HTR-8/SVneo (cell line): ENCODE measurements around the gene CSPG5.

Experiments
- DNase-seq: peaks from one replicate; pipeline ENCODE4 v3.0.0; 2011; ENCODE audit warnings: low spot score, mixed read lengths; ENCODE audit not compliant: insufficient read length
- FAIRE-seq: peaks from 2 replicates; lab custom pipeline; 2011; peaks lifted over from hg19 to GRCh38; lab: Jason Lieb, UNC

Gene CSPG5

GRCh38 chr3:47578691-47579632 lies at the start of gene CSPG5:
TSS of gene CSPG5 (minus strand) at chr3:47578865. CDS start at chr3:47578693, 172 bp downstream.
- DNase-seq: no peak
- no peak for FAIRE-seq

DNA sequence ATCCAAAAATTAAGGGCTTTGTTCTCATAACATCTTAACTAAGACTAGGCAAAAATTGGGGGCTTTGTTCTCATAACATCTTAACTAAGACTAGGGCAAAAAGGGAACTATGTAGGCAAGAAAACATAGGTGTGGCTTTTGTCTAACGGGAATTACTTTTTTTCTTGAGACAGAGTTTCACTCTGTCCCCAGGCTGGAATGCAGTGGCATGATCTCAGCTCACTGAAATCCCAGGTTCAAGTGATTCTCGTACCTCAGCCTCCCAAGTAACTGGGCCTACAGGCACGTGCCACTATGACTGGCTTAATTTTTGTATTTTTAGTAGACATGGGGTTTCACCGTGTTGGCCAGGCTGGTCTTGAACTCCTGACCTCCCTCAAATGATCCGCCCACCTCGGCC lies 49.8 kb upstream of the CSPG5 start:
- no peak for DNase-seq
- FAIRE-seq: no peak

GRCh38 chr3:47622671-47623461 lies 44.2 kb upstream of the CSPG5 start:
- no peak for FAIRE-seq
- DNase-seq: no peak

DNA sequence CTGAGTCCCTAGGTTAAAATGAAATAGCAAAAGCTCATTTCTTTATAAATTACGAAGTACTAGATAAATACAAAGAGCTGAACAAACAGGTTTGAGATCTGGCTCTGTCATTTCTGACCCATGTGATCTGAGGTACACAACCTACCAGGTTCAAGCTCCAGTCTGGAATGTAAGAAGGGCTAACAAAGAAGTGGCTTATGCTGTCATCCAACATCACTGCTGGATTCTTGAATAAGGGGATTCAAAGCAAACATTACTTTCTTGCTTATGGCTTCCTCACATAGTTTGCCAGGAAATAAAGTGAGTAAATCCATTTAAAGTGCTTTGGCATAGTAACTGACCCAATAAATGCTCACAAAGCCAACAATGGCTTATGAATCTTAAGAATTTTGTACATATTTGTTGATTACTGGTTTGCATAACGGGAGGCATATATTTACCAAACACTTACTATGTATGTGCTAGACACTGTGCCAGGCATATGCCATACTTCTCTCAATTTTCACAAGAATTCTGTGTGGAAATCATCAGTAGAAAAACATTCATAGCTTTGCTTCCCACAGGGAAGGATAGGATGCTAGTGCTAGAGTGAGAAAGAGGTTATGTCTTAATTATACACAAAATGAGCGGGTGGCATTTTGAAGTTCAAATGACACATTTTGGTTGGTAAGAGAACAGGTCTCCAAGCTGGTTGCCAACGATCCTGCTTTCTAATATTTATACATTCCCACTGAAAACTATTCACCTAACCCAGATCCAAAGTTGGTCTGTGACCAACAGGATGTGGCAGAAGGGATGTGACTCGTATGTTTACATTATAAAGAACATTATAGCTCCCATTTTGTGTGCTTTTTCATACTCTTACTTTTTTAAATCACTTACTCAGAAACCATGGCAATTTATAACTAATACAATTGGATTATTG lies 38.7 kb upstream of the CSPG5 start:
- DNase-seq (no peak), FAIRE-seq (no peak)

- DNase-seq: no peak
Observed at GRCh38 chr3:47614788-47615187, 36.1 kb upstream of the CSPG5 start.

GRCh38 chr3:47613722-47614121 lies 35.1 kb upstream of the CSPG5 start:
- FAIRE-seq (no peak), DNase-seq (no peak)

More at GRCh38 chr3:47614788-47615187, 36.1 kb upstream of the CSPG5 start:
- FAIRE-seq: no peak

- DNase-seq (no peak), FAIRE-seq (no peak)
Observed at GRCh38 chr3:47612879-47613278, 34.2 kb upstream of the CSPG5 start.

- FAIRE-seq (no peak), DNase-seq (no peak)
Observed at GRCh38 chr3:47612178-47612577, 33.5 kb upstream of the CSPG5 start.

DNA sequence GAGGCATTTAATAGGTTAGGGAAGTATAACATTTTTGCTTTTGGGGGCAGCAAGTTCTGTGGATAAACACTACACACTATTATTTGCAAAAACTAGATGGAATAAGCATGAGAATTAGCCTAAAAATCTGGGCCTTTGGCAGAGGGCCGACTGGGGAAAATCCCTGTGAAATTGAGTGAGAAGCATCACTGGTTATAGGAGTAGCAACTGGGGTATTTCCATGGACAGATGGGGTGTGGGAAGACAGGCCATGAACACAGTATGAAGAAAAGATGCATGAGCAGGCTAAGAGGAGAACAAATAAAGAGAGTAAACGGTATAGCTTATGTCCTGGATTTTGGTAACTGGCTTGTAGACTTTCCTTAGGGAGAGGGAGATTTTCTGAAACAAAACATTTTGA lies 32.9 kb upstream of the CSPG5 start:
- DNase-seq: no peak

DNA sequence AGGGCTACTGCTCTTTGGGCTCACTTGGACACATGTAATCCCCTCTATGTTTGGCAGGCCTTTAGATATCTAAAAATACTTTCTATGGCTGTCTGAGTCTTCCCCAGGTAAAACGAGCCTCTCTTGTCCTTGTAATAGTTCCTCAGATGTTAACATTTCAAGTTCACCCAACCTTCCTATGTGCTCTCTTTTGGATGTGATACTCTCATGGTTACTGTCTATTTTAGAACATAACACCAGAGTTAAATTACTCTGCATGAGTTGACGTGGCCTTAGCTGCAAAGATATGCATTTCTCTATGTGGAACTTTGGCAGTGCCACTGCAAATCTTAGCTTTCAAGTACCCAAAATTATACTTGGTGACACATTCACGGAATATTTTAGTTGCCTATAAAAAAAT lies 31.9 kb upstream of the CSPG5 start:
- DNase-seq (no peak), FAIRE-seq (no peak)

More for the DNA sequence above, 32.9 kb upstream of the CSPG5 start:
- no peak for FAIRE-seq

DNA sequence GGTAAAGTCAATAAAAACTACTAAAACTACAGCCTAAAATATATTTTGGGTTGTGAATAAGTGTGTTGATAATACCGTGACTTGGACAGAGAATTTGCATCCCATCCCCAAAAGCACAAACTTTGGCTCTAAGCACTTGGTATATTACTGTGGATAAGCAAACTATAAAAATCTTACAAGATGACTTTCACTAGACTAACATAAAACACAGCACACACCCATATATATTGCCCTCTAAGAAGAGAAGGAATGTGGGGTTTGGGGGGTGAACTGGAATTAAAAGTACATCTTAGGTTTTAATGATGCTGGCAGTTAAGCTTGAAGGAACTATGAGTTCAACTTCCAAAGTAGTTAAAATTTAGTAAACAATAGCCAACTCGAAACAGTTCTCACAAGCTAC lies 28.7 kb upstream of the CSPG5 start:
- DNase-seq: no peak
- FAIRE-seq: no peak

GRCh38 chr3:47606165-47606564 lies 27.5 kb upstream of the CSPG5 start:
- DNase-seq (no peak), FAIRE-seq (no peak)

DNA sequence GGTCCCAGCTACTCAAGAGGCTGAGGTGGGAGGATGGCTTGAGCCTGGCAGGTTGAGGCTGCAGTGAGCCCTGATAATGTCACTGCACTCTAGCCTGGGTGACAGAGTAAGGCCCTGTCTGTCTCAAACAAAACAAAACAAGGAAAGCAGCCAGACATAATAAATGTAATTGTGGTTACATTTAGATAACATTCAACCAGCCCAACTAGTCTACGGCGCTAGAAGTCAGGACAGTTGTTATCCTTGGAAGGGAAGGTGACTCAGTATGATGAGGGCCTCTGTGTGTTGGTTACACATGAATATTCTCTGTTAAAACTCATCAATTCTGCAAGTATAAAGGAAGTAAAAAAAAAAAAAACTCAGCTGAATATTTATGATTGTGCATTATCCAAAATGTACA lies 27.0 kb upstream of the CSPG5 start:
- DNase-seq (no peak), FAIRE-seq (no peak)

DNA sequence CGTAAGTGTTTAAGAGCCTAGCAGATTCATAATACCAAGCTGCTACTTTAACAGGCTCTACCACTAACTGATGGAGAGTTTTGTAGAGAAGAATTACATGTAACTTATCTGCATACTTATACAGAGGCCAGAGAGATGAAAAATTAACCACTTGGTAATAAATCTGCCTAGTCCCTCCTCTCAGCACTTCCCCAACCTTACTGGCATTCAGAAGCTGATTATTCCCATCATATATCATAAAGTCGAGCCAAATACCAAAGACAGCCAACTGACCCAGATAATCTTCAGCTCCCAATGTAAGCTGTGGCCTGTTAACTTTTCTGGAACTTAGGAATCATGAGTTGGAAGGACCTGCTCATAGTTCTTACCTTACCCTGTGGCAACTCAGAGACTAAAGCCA lies 25.5 kb upstream of the CSPG5 start:
- DNase-seq (no peak), FAIRE-seq (no peak)

GRCh38 chr3:47603332-47603731 lies 24.7 kb upstream of the CSPG5 start:
- FAIRE-seq (no peak), DNase-seq (no peak)

DNA sequence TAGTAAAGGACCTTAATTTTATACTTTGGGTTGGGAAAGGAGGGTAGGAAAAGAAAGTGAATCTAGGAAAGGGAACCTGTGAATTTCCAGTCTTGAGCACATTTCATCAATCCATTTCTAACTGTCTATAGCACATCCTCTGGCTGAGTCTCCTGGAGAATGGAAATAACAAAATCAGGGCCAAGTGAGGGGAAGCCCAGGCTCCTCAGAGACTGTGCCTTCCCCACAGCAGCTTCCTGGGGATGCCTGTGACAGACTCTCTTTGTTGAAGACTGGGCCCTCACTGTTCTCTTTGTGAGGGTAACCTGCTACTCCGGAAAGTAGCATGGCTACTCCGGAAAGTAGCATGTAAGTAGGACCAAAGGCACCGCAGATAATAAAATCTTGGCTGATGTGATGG lies 22.6 kb upstream of the CSPG5 start:
- DNase-seq (no peak), FAIRE-seq (no peak)

DNA sequence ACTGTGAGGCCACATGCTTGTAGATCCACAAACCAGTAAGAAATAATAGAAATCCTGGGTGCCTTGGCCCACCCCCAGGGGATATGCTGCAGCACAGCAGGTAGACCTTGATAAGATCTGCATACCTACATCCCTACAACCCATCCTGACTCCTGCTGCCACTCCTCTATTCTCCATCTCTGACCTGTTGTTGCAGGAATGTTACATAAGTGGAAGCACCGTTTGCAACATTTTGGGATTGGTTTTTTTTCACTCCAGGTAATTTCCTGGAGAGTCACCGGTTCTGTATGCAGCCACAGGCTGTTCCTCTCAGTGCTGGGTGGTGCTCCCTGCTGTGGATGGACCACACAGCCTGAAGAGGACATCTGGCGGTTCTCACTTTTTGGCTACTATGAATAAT lies 16.1 kb upstream of the CSPG5 start:
- no peak for FAIRE-seq
- DNase-seq: no peak

- DNase-seq (no peak), FAIRE-seq (no peak)
Observed at GRCh38 chr3:47592066-47592795, 13.6 kb upstream of the CSPG5 start.

DNA sequence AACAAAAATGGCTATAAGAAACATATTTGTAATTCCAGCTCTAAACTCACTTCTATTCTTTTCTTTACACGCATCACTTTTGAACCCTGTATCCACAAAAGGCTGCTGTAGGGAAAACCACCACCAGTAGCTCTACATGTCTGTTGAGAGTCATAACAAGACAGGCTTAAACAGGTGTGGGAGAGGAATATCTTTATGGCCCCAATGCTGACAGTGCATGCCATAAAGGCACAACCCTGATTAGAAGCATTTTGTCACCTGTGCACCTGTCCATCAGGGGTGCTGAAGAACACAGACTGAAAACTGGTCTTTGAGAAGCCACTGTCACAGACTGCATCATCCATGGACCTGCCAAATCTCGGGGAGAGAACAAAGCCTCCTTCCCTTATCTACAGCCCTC lies 11.6 kb upstream of the CSPG5 start:
- FAIRE-seq: no peak
- DNase-seq: no peak

- FAIRE-seq: no peak
- no peak for DNase-seq
Observed at GRCh38 chr3:47588587-47588986, 9.9 kb upstream of the CSPG5 start.
